ENCODE data around the gene SGMS1. TPM values are rescaled to one million over a fixed set of nuclear protein-coding genes. Genes with fewer than 3 reads are reported as not detected.
A peak's percentile ranks its signal among the peaks of the same experiment; 100 is the strongest.

The SGMS1 gene
- polyA plus RNA-seq, 1 of the 3 experiments (the other 2 are of a cell fraction): 6.3 TPM

DNA sequence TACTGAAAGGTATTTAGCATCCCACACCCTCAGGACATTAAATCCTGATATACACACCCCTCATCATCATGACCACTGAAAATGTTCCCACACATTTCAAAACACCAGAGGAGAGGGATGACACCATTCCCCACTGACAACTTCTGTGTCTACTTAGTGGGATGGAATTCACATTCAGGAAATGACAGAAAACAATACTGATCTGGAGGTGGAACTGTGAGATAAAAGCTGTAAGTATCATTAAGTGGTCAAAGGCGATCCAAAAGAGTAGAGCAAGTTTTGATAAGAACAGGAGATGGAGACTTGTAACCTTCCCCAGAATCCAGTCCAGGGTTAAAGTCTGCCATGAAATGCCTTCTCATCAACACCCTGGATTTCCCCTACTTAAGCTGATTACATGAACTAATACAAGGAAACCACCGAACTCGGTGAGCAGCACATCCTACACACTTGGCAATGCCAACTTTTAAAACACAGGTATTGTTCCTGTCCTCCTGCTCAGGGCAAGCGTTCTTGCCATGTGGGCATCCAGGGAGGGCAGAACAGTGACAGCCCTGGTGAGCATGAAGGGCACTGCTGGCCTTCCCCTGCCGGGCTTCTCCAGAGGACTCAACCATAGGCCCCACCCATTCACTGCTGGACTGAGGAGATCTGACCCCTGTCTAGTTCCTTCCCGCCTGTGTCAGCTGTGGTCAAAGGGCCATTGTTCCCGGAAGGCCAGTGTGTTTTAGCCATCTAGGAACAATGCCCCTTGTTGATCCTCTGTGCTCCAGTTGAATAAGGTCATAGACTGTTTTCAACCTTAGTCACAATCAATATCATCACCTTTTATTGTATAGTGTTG, 85.0 kb downstream of the SGMS1 start:
- no peaks in the 10 kb centered on the region for H3K36me3 ChIP-seq (replicated peaks in 1 of 2; ENCODE audit: control insufficient read depth in 1 of 2, insufficient read depth in 2 of 2, low read length in 1 of 2)
- POLR2A ChIA-PET: no interaction called here
- no peaks in the 10 kb centered on the region for H3K9me2 ChIP-seq
- no peaks in the 10 kb centered on the region for H3K9me3 ChIP-seq
- H3K27ac ChIP-seq (ENCODE audit: low read depth in 2 of 2, low read length in 1 of 2): no peak overlapping the region
- H2AFZ ChIP-seq (ENCODE audit: low read depth): no peak overlapping the region
- H3K27me3 ChIP-seq (ENCODE audit: insufficient read depth): no peaks in the 10 kb centered on the region
- H3K9ac ChIP-seq: no peak overlapping the region
- CTCF ChIA-PET: no interaction called here
- no peak for DNase-seq
- TF ChIP-seq, protein P1, sequence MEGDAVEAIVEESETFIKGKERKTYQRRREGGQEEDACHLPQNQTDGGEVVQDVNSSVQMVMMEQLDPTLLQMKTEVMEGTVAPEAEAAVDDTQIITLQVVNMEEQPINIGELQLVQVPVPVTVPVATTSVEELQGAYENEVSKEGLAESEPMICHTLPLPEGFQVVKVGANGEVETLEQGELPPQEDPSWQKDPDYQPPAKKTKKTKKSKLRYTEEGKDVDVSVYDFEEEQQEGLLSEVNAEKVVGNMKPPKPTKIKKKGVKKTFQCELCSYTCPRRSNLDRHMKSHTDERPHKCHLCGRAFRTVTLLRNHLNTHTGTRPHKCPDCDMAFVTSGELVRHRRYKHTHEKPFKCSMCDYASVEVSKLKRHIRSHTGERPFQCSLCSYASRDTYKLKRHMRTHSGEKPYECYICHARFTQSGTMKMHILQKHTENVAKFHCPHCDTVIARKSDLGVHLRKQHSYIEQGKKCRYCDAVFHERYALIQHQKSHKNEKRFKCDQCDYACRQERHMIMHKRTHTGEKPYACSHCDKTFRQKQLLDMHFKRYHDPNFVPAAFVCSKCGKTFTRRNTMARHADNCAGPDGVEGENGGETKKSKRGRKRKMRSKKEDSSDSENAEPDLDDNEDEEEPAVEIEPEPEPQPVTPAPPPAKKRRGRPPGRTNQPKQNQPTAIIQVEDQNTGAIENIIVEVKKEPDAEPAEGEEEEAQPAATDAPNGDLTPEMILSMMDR (IDR thresholded peaks at IDR 0.05): no peak
- TF ChIP-seq EZH2phosphoT487 (IDR thresholded peaks at IDR 0.05; ENCODE audit: borderline replicate concordance, low read depth) (no peak), RCOR1 (IDR thresholded peaks at IDR 0.05; ENCODE audit: low read length) (no peak), GABPA (IDR thresholded peaks at IDR 0.05; ENCODE audit: low read depth) (no peak), NRF1 (IDR thresholded peaks at IDR 0.05; ENCODE audit: low read depth, low read length) (no peak), TAF1 (IDR thresholded peaks at IDR 0.05; ENCODE audit: borderline replicate concordance, low read depth, low read length) (no peak), CHD2 (IDR thresholded peaks at IDR 0.05; ENCODE audit: low read length, partially characterized antibody) (no peak), GATA2 (CRISPR knock-in tag; IDR thresholded peaks at IDR 0.05) (no peak)
- TF ChIP-seq, protein P2, sequence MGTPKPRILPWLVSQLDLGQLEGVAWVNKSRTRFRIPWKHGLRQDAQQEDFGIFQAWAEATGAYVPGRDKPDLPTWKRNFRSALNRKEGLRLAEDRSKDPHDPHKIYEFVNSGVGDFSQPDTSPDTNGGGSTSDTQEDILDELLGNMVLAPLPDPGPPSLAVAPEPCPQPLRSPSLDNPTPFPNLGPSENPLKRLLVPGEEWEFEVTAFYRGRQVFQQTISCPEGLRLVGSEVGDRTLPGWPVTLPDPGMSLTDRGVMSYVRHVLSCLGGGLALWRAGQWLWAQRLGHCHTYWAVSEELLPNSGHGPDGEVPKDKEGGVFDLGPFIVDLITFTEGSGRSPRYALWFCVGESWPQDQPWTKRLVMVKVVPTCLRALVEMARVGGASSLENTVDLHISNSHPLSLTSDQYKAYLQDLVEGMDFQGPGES (IDR thresholded peaks at IDR 0.05; ENCODE audit: low read depth, low read length): no peak
- WGBS (ENCODE audit: low lambda C conversion rate): 82% methylated on average over 2 of the region's 7 CpGs
- H3K4me2 ChIP-seq: no peak overlapping the region
- peaks cover 3% of the 10 kb centered on the region; the same call in 1 of the 2 replicates for H3K79me2 ChIP-seq (ENCODE audit: insufficient read depth)
- no peaks in the 10 kb centered on the region for H4K20me1 ChIP-seq (ENCODE audit: insufficient read depth)
- no peak overlapping the region for H3K4me3 ChIP-seq (ENCODE audit: low read depth in 2 of 2, low read length in 1 of 2)
- H3F3A ChIP-seq (replicated peaks; ENCODE audit: insufficient read depth): no peaks in the 10 kb centered on the region
- H3K4me1 ChIP-seq (ENCODE audit: control insufficient read depth in 1 of 2, insufficient read depth in 2 of 2, low read depth in 1 of 2, low read length in 1 of 2): no peaks in the 10 kb centered on the region

DNA sequence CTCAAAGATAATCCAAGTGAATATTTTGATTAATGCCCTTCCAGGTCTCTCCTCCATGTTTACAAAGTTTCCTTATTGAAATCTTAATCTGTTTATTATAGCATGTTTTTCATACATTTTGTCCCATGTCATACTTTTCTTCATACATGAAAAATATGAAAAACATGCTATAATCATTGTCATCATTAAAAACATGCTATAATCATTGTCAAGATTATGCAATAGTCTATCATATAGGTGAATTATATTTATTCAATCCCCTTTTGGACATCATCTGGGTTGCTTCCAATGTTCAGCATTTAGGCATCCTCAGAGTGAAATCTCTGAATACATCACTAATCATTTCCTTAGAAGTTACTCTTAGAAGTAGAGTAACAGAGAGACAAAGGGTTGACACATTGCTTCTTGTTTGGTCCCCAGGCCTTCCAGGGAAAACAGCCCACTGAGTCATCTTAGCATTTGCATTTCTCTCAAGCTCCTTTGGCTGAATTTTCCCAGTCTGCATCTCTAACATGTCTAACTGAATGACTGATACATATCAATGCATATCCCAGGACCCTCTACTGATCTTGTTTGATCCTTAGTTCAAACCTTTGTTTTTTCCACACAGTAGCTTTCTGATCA, 87.0 kb downstream of the SGMS1 start:
- DNase-seq: no peak
- H3K9ac ChIP-seq: no peak overlapping the region
- ChIA-PET POLR2A (no interaction called here), CTCF (interaction anchor here (1.4 kb wide), 1 partner anchor 40 kb away, joined by 3 read pairs; no protein-coding TSS in a partner anchor)
- H3K4me1 ChIP-seq (ENCODE audit: control insufficient read depth in 1 of 2, insufficient read depth in 2 of 2, low read depth in 1 of 2, low read length in 1 of 2): no peaks in the 10 kb centered on the region
- no peaks in the 10 kb centered on the region for H3F3A ChIP-seq (replicated peaks; ENCODE audit: insufficient read depth)
- H3K4me3 ChIP-seq (ENCODE audit: low read depth in 2 of 2, low read length in 1 of 2): no peak overlapping the region
- no peaks in the 10 kb centered on the region for H4K20me1 ChIP-seq (ENCODE audit: insufficient read depth)
- H2AFZ ChIP-seq (ENCODE audit: low read depth): no peak overlapping the region
- no peak overlapping the region for H3K4me2 ChIP-seq
- H3K9me2 ChIP-seq: no peaks in the 10 kb centered on the region
- no peaks in the 10 kb centered on the region for H3K36me3 ChIP-seq (replicated peaks in 1 of 2; ENCODE audit: control insufficient read depth in 1 of 2, insufficient read depth in 2 of 2, low read length in 1 of 2)
- no peaks in the 10 kb centered on the region for H3K27me3 ChIP-seq (ENCODE audit: insufficient read depth)
- TF ChIP-seq FOSL2 (IDR thresholded peaks at IDR 0.05; ENCODE audit: borderline replicate concordance, low read depth) (peak; percentile 36; the same call in 1 of the 2 replicates), GATA2 (CRISPR knock-in tag; IDR thresholded peaks at IDR 0.05) (no peak)
- no peaks in the 10 kb centered on the region for H3K9me3 ChIP-seq
- peak overlapping the region in 1 of 2 experiments; percentile 34; a peak in 2 of 4 replicates for H3K27ac ChIP-seq (ENCODE audit: low read depth in 2 of 2, low read length in 1 of 2)
- H3K79me2 ChIP-seq (ENCODE audit: insufficient read depth): peaks cover 3% of the 10 kb centered on the region; the same call in 1 of the 2 replicates
